Natural killer cell (primary cell): Measurements from ENCODE around the gene SOX6. TPM values are rescaled to one million over a fixed set of nuclear protein-coding genes. Genes with fewer than 3 reads are reported as not detected.
"Not testable (repeated sequence)": the region's sequence is repeated elsewhere in the genome, so short reads cannot be mapped to it uniquely, and the experiment has no call there.

ENCODE experiments used
- ATAC-seq, 3 donors: fragments of 150-1000 bp in 2 of 3; fragments of 200-7000 bp in 1 of 3; cut with Tn5 transposase; 1 replicate in 1 of 3; 2 replicates in 2 of 3; pipeline ENCODE4 v1.10.0; 2021; ENCODE audit warnings: mild to moderate bottlenecking in 2 of 3, moderate library complexity in 2 of 3
- DNase-seq, 2 donors: peaks; one replicate each; pipeline versions ENCODE4 v3.0.0 to v3.0.0-alpha.2; 2013 to 2021; ENCODE audit warnings: mixed read lengths in 1 of 2
- H3K27ac ChIP-seq: one replicate; pipeline ENCODE4 v1.5.1; 2013; ENCODE audit warnings: mild to moderate bottlenecking, low read length
- H3K27me3 ChIP-seq: one replicate; pipeline ENCODE4 v1.6.1; 2013; ENCODE audit warnings: low read length; ENCODE audit not compliant: control insufficient read depth, insufficient read depth
- H3K36me3 ChIP-seq: one replicate; pipeline ENCODE4 v1.6.1; 2013; ENCODE audit warnings: low read length; ENCODE audit not compliant: control insufficient read depth, insufficient read depth
- H3K4me1 ChIP-seq: one replicate; pipeline ENCODE4 v1.6.1; 2013; ENCODE audit warnings: low read length; ENCODE audit not compliant: control insufficient read depth, insufficient read depth
- H3K4me3 ChIP-seq: one replicate; pipeline ENCODE4 v1.5.1; 2013; ENCODE audit warnings: low read length
- H3K9me3 ChIP-seq: one replicate; pipeline ENCODE4 v1.6.1; 2013; ENCODE audit warnings: low read length; ENCODE audit not compliant: control insufficient read depth, insufficient read depth
- H3K27ac Mint-ChIP-seq, 2 donors: one replicate each; pipeline ENCODE4 v1.8.0; 2022; ENCODE audit warnings: mild to moderate bottlenecking in 2 of 2, mixed read lengths in 2 of 2, moderate library complexity in 1 of 2
- H3K27me3 Mint-ChIP-seq, 2 donors: one replicate each; pipeline ENCODE4 v1.8.0; 2022; ENCODE audit warnings: low read depth in 2 of 2, mixed read lengths in 2 of 2
- H3K36me3 Mint-ChIP-seq: one replicate; pipeline ENCODE4 v1.8.0; 2022; ENCODE audit warnings: mixed read lengths
- H3K4me1 Mint-ChIP-seq, 2 donors: one replicate each; pipeline ENCODE4 v1.8.0; 2022; ENCODE audit warnings: mixed read lengths in 2 of 2
- H3K4me3 Mint-ChIP-seq: one replicate; pipeline ENCODE4 v1.8.0; 2022; ENCODE audit warnings: mild to moderate bottlenecking, moderate library complexity, mixed read lengths
- H3K9me3 Mint-ChIP-seq, 2 donors: one replicate each; pipeline ENCODE4 v1.8.0; 2022; ENCODE audit warnings: mixed read lengths in 2 of 2
- WGBS: methylation state at CpG from one replicate; pipeline ENCODE4 v1.1.7; 2013; ENCODE audit warnings: missing lambda C conversion rate; ENCODE audit not compliant: insufficient coverage; 5-methylcytosine and 5-hydroxymethylcytosine counted together
- intact Hi-C: fragments of 100-400 bp; cut with micrococcal nuclease; formaldehyde crosslinking; loops from one replicate; pipeline ENCODE4 v1.14.2; 2022
- total RNA-seq, 4 donors: library from RNA; stranded (reverse); fragments of 120-200 nt in 1 of 4; gene quantifications; one replicate each; pipeline versions ENCODE4 v1.2.3 to v1.2.4, GENCODE V29; 2013 to 2022
- TF ChIP-seq, protein P1 (sequence below): fragments of 200-600 bp; IDR thresholded peaks from one replicate; pipeline ENCODE4 v1.8.0; 2022; ENCODE audit warnings: antibody characterized with exemption

SOX6 gene
- total RNA-seq, 3 donors from 2014 or later (not counting 1 experiment from before 2014, with no cell fraction given) = 0.27 TPM; not detected in 2

DNA sequence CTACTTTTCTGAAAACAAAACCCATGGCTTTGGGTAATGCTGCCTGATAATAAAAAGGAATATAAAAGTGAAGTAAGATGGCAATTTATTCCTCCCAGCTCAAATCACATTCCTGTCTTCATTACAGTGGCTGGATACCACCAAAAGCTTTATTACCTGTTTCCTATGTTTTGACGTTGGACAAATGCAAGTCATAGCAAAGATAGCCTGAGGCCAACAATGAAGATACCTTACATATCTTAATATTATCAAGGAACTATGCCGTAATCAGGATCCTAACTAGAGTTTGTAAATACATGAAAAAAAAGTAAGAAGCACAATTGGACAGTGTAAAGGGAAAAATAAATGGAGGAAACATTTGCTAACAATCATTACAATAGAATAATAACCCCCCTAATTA is 202.4 kb downstream of the SOX6 start:
- 82% methylated on average over 1 of the region's 2 CpGs for WGBS
- Histone ChIP-seq H3K9me3 (no peaks in the 10 kb centered on the region), H3K27ac (no peak overlapping the region), H3K27me3 (no peaks in the 10 kb centered on the region), H3K36me3 (no peaks in the 10 kb centered on the region), H3K4me3 (no peak overlapping the region), H3K4me1 (no peaks in the 10 kb centered on the region)
- no peaks in the 10 kb centered on the region for H3K27me3 Mint-ChIP-seq
- no peak overlapping the region for H3K4me3 Mint-ChIP-seq
- no peak for DNase-seq
- H3K27ac Mint-ChIP-seq = no peak overlapping the region
- TF ChIP-seq, protein P1, sequence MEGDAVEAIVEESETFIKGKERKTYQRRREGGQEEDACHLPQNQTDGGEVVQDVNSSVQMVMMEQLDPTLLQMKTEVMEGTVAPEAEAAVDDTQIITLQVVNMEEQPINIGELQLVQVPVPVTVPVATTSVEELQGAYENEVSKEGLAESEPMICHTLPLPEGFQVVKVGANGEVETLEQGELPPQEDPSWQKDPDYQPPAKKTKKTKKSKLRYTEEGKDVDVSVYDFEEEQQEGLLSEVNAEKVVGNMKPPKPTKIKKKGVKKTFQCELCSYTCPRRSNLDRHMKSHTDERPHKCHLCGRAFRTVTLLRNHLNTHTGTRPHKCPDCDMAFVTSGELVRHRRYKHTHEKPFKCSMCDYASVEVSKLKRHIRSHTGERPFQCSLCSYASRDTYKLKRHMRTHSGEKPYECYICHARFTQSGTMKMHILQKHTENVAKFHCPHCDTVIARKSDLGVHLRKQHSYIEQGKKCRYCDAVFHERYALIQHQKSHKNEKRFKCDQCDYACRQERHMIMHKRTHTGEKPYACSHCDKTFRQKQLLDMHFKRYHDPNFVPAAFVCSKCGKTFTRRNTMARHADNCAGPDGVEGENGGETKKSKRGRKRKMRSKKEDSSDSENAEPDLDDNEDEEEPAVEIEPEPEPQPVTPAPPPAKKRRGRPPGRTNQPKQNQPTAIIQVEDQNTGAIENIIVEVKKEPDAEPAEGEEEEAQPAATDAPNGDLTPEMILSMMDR = no peak
- H3K9me3 Mint-ChIP-seq = peaks cover 0 to 2% of the 10 kb centered on the region in 2 donors
- no peaks in the 10 kb centered on the region for H3K36me3 Mint-ChIP-seq
- H3K4me1 Mint-ChIP-seq = no peaks in the 10 kb centered on the region
- intact Hi-C loops = no loop called here
- no peak for ATAC-seq

DNA sequence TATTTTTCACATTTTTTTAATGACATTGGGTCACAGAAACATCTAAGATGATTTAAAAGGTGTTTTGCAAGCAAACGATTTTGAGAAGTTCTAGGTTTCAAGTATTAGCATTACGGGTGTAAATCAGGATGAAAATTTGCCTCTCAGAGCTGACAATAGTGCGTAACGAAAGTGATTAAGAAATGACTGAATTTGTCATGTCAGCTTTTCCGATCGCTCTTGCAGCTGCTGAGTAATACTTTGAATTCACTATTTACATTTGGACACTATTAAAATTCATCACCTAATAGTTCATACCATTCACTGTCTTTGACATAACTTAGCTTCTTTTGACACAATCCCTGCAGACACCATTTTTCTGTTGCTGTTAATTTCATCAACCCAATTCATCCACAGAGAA is 205.2 kb downstream of the SOX6 start:
- WGBS = 89% methylated on average over 6 of the region's 6 CpGs
- no peaks in the 10 kb centered on the region for H3K36me3 Mint-ChIP-seq
- no peak overlapping the region for H3K4me3 Mint-ChIP-seq

DNA sequence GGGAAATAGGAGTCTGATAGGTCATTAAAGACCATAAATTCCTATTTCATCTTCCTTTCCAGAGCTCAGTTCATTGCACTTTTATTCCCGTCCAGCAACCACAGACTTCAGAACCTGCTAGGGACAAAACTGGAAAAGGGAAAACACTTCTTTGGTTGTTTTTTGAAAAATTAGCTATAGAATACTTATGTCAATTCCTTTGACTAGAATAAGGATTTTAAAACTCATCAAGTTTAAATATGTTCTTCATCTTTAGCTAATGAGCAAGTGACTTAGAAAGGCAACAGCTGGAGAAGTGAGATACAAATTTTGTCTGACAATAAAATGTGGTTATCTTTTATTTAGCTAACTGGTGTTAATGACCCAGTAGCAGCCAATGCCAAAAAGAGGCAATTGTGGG is 206.9 kb downstream of the SOX6 start:
- TF ChIP-seq, protein P1 = no peak
- no peaks in the 10 kb centered on the region for H3K9me3 ChIP-seq
- intact Hi-C loops = no loop called here
- DNase-seq (no peak), ATAC-seq (no peak)
- H3K27ac ChIP-seq = no peak overlapping the region
- Mint-ChIP-seq H3K9me3 (peaks cover 2 to 3% of the 10 kb centered on the region in 2 donors), H3K27ac (no peak overlapping the region), H3K4me3 (no peak overlapping the region), H3K27me3 (no peaks in the 10 kb centered on the region), H3K4me1 (no peaks in the 10 kb centered on the region), H3K36me3 (no peaks in the 10 kb centered on the region)
- H3K36me3 ChIP-seq = no peaks in the 10 kb centered on the region
- no peaks in the 10 kb centered on the region for H3K27me3 ChIP-seq
- no CpG with 5 or more reads among the region's 1 CpG for WGBS
- H3K4me3 ChIP-seq = no peak overlapping the region
- no peaks in the 10 kb centered on the region for H3K4me1 ChIP-seq

More for the DNA sequence above, 205.2 kb downstream of the SOX6 start:
- no peaks in the 10 kb centered on the region for H3K4me1 ChIP-seq
- Mint-ChIP-seq H3K27ac (no peak overlapping the region), H3K4me1 (no peaks in the 10 kb centered on the region), H3K9me3 (peaks cover 2 to 3% of the 10 kb centered on the region in 2 donors), H3K27me3 (no peaks in the 10 kb centered on the region)
- TF ChIP-seq, protein P1 = no peak
- no peak overlapping the region for H3K4me3 ChIP-seq
- H3K27ac ChIP-seq = no peak overlapping the region
- ATAC-seq = no peak
- intact Hi-C loops = no loop called here
- no peaks in the 10 kb centered on the region for H3K9me3 ChIP-seq
- H3K36me3 ChIP-seq = no peaks in the 10 kb centered on the region
- H3K27me3 ChIP-seq = no peaks in the 10 kb centered on the region
- DNase-seq = no peak

DNA sequence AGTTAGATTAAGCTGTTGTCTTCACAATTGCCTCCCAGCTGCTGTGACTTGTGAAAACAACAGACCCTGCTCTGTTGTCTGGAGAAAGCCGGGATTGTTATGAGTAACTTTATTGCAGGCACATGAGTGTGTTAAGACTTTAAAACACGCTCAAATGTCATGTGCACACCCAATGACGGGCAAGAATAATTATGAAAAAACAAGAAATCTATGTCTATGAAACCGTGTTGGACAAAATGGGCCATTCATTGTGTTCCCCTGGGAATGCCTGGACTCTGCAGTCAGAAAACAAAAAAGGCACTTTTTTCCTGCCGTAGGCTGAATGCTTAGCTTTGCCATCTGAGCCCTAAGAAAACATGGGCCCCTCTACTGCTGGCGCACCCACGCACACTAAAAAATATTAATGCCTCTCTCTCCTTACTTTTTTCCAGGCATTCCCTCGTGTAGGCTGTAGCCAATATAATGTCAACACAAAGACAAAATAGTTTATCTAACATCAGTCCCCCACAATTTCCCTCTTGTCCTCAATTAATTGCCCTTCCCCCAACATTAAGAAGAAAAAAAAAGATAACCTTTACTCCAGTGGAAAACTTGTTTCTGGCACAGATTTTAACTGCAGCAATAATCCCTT is 207.9 kb downstream of the SOX6 start:
- H3K4me3 Mint-ChIP-seq = no peak overlapping the region
- H3K27ac Mint-ChIP-seq = no peak overlapping the region
- peaks cover 3 to 6% of the 10 kb centered on the region in 2 donors for H3K9me3 Mint-ChIP-seq
- no peaks in the 10 kb centered on the region for H3K4me1 Mint-ChIP-seq
- H3K36me3 ChIP-seq = no peaks in the 10 kb centered on the region
- H3K36me3 Mint-ChIP-seq = no peaks in the 10 kb centered on the region
- ATAC-seq (no peak), DNase-seq (no peak)
- H3K27me3 ChIP-seq = no peaks in the 10 kb centered on the region
- intact Hi-C loops = no loop called here
- WGBS = 87% methylated on average over 8 of the region's 8 CpGs
- H3K27me3 Mint-ChIP-seq = no peaks in the 10 kb centered on the region
- H3K27ac ChIP-seq = no peak overlapping the region
- H3K4me3 ChIP-seq = no peak overlapping the region
- H3K9me3 ChIP-seq = no peaks in the 10 kb centered on the region
- no peaks in the 10 kb centered on the region for H3K4me1 ChIP-seq
- TF ChIP-seq, protein P1 = no peak

DNA sequence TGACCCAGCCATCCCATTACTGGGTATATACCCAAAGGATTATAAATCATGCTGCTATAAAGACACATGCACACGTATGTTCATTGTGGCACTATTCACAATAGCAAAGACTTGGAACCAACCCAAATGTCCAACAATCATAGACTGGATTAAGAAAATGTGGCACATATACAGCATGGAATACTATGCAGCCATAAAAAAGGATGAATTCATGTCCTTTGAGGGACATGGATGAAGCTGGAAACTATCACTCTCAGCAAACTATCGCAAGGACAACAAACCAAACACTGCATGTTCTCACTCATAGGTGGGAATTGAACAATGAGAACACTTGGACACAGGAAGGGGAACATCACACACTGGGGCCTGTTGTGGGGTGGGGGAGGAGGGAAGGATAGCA is 209.4 kb downstream of the SOX6 start:
- WGBS = 100% methylated on average over 1 of the region's 2 CpGs
- H3K4me3 Mint-ChIP-seq, ATAC-seq, H3K4me1 ChIP-seq, H3K36me3 ChIP-seq, intact Hi-C loops, H3K27me3 Mint-ChIP-seq, H3K27ac Mint-ChIP-seq, H3K4me1 Mint-ChIP-seq, DNase-seq, H3K36me3 Mint-ChIP-seq, H3K27me3 ChIP-seq, H3K4me3 ChIP-seq, H3K9me3 ChIP-seq, H3K27ac ChIP-seq: not testable (repeated sequence)
- H3K9me3 Mint-ChIP-seq = peaks cover 5 to 11% of the 10 kb centered on the region in 2 donors
